Activated T-cell treated with anti-CD3 and anti-CD28 coated beads for 24 hours (primary cell): ENCODE data around the gene SNTN.

ENCODE experiments used
- DNase-seq: peaks from one replicate; pipeline ENCODE4 v3.0.0-alpha.2; 2020; ENCODE audit warnings: low read depth

The SNTN gene

GRCh38 chr3:63674586-63674985, 22.1 kb downstream of the SNTN start:
- DNase-seq = no peak

GRCh38 chr3:63679186-63679585, 26.7 kb downstream of the SNTN start:
- DNase-seq = no peak

- no peak for DNase-seq
Measured at GRCh38 chr3:63684081-63684480, 31.6 kb downstream of the SNTN start.

- DNase-seq = no peak
Measured at GRCh38 chr3:63685340-63685739, 32.9 kb downstream of the SNTN start.

- DNase-seq = no peak
Measured at GRCh38 chr3:63687278-63688225, 35.1 kb downstream of the SNTN start.

GRCh38 chr3:63689285-63689684, 36.8 kb downstream of the SNTN start:
- DNase-seq = no peak

- DNase-seq = no peak
Measured at GRCh38 chr3:63693351-63693750, 40.9 kb downstream of the SNTN start.

GRCh38 chr3:63705092-63705645, 52.7 kb downstream of the SNTN start:
- no peak for DNase-seq

GRCh38 chr3:63706321-63707085, 54.0 kb downstream of the SNTN start:
- no peak for DNase-seq

GRCh38 chr3:63707731-63708130, 55.3 kb downstream of the SNTN start:
- DNase-seq = no peak

GRCh38 chr3:63709576-63709975, 57.1 kb downstream of the SNTN start:
- DNase-seq = no peak
